Keratinocyte (primary cell): Measurements from ENCODE around the gene PTPRN2. TPM values are rescaled to one million over a fixed set of nuclear protein-coding genes. Genes with fewer than 3 reads are reported as not detected.

ENCODE experiments used
- DNase-seq: peaks from one replicate; pipeline ENCODE4 v3.0.0-alpha.2; 2011; ENCODE audit warnings: low read depth, missing footprints, low spot score
- FAIRE-seq: peaks from 2 replicates; lab custom pipeline; 2011; peaks lifted over from hg19 to GRCh38; lab: Jason Lieb, UNC
- H2AFZ ChIP-seq: 2 replicates; pipeline ENCODE4 v1.6.0; 2012; ENCODE audit warnings: low read length, control low read depth, inconsistent platforms; ENCODE audit not compliant: control insufficient read depth
- H3K27ac ChIP-seq: 2 replicates; pipeline ENCODE4 v1.5.1; 2011; ENCODE audit warnings: low read length; ENCODE audit not compliant: control insufficient read depth, insufficient read depth
- H3K27me3 ChIP-seq: 3 replicates; pipeline ENCODE4 v1.6.0; 2011; ENCODE audit warnings: low read length; ENCODE audit not compliant: control insufficient read depth, insufficient read depth; ENCODE audit errors: extremely low read depth
- H3K36me3 ChIP-seq, 2 experiments: 2 replicates in 1 of 2; 3 replicates in 1 of 2; pipeline ENCODE4 v1.5.1; 2011; ENCODE audit warnings: low read length in 2 of 2, mild to moderate bottlenecking in 1 of 2; ENCODE audit not compliant: control insufficient read depth in 2 of 2, insufficient read depth in 2 of 2; ENCODE audit errors: extremely low read depth in 1 of 2
- H3K4me1 ChIP-seq: 3 replicates; pipeline ENCODE4 v1.5.1; 2011; ENCODE audit warnings: low read length; ENCODE audit not compliant: control insufficient read depth, insufficient read depth; ENCODE audit errors: extremely low read depth
- H3K4me2 ChIP-seq: 3 replicates; pipeline ENCODE4 v1.6.0; 2011; ENCODE audit warnings: low read depth, low read length; ENCODE audit not compliant: control insufficient read depth, insufficient read depth; ENCODE audit errors: extremely low read depth
- H3K4me3 ChIP-seq, 3 experiments: fragments of 200-600 bp in 1 of 3; sonication (generic) in 1 of 3; 2 replicates in 2 of 3; 3 replicates in 1 of 3; pipeline ENCODE4 v1.5.1; 2011 to 2016; ENCODE audit warnings: low read length in 3 of 3, mild to moderate bottlenecking in 3 of 3, control low read depth in 2 of 3, inconsistent platforms in 1 of 3, low read depth in 1 of 3, mixed read lengths in 1 of 3, mixed run types in 1 of 3, moderate library complexity in 1 of 3; ENCODE audit not compliant: control insufficient read depth in 2 of 3, insufficient read depth in 2 of 3; ENCODE audit errors: extremely low read depth in 1 of 3
- H3K79me2 ChIP-seq: 2 replicates; pipeline ENCODE4 v1.6.0; 2012; ENCODE audit warnings: low read length; ENCODE audit not compliant: control insufficient read depth, insufficient read depth
- H3K9ac ChIP-seq: 3 replicates; pipeline ENCODE4 v1.6.0; 2011; ENCODE audit warnings: low read length; ENCODE audit not compliant: control insufficient read depth, insufficient read depth; ENCODE audit errors: extremely low read depth
- H3K9me1 ChIP-seq: 3 replicates; pipeline ENCODE4 v1.6.0; 2011; ENCODE audit warnings: low read length; ENCODE audit not compliant: control insufficient read depth, insufficient read depth; ENCODE audit errors: extremely low read depth
- H3K9me3 ChIP-seq: 2 replicates; pipeline ENCODE4 v1.5.1; 2012; ENCODE audit warnings: low read depth, low read length; ENCODE audit not compliant: control insufficient read depth
- H4K20me1 ChIP-seq: 3 replicates; pipeline ENCODE4 v1.6.0; 2011; ENCODE audit warnings: low read length; ENCODE audit not compliant: control insufficient read depth, insufficient read depth; ENCODE audit errors: extremely low read depth
- EZH2 ChIP-seq: IDR thresholded peaks from one replicate; pipeline ENCODE4 v1.6.1; 2012; ENCODE audit warnings: inconsistent platforms, mild to moderate bottlenecking, low read length, moderate library complexity
- dilution Hi-C: fragments of 300-500 bp; cut with MboI; formaldehyde crosslinking; loops from one replicate; pipeline ENCODE4 v1.7.0; 2020; ENCODE audit warnings: low sequenced_read_pairs; ENCODE audit not compliant: extremely low pct_ligation_motif_present
- polyA plus RNA-seq, 5 experiments: library from polyadenylated mRNA; depleted of rRNA in 3 of 5; stranded (reverse) in 3 of 5; stranded (forward) in 1 of 5; unstranded in 1 of 5; fragments of >200 nt; gene quantifications; 1 replicate in 1 of 5; 2 replicates in 3 of 5; 3 replicates in 1 of 5; pipeline versions ENCODE4 v1.2.1 to v1.2.3, GENCODE V29; 2011 to 2012; ENCODE audit warnings: missing spikeins in 2 of 5, low read depth in 1 of 5, low replicate concordance in 1 of 5
- TF ChIP-seq, protein P1 (sequence below), 3 experiments: IDR thresholded peaks in 1 of 3; conservative IDR thresholded peaks in 1 of 3; optimal IDR thresholded peaks in 1 of 3; 2 replicates in 2 of 3; 3 replicates in 1 of 3; pipeline versions ENCODE3 to v1.5.1; 2011; ENCODE audit warnings: low read length in 3 of 3, mild to moderate bottlenecking in 3 of 3, moderate library complexity in 2 of 3, control low read depth in 1 of 3, inconsistent platforms in 1 of 3; ENCODE audit not compliant: insufficient read depth in 2 of 3; ENCODE audit errors: extremely low read depth in 1 of 3

The PTPRN2 gene
- polyA plus RNA-seq, 1 donor (not counting 4 experiments of a cell fraction or from before 2014, with no cell fraction given): not detected

- TF ChIP-seq, protein P1, sequence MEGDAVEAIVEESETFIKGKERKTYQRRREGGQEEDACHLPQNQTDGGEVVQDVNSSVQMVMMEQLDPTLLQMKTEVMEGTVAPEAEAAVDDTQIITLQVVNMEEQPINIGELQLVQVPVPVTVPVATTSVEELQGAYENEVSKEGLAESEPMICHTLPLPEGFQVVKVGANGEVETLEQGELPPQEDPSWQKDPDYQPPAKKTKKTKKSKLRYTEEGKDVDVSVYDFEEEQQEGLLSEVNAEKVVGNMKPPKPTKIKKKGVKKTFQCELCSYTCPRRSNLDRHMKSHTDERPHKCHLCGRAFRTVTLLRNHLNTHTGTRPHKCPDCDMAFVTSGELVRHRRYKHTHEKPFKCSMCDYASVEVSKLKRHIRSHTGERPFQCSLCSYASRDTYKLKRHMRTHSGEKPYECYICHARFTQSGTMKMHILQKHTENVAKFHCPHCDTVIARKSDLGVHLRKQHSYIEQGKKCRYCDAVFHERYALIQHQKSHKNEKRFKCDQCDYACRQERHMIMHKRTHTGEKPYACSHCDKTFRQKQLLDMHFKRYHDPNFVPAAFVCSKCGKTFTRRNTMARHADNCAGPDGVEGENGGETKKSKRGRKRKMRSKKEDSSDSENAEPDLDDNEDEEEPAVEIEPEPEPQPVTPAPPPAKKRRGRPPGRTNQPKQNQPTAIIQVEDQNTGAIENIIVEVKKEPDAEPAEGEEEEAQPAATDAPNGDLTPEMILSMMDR (optimal IDR thresholded peaks at IDR 0.05 in 1 of 3, IDR thresholded peaks at IDR 0.05 in 1 of 3, conservative IDR thresholded peaks at IDR 0.05 in 1 of 3; ENCODE audit: extremely low read depth in 1 of 3, insufficient read depth in 2 of 3, low read length in 3 of 3): no peak
- no peak for TF ChIP-seq EZH2
- Histone ChIP-seq H3K27ac (no peak overlapping the region), H3K36me3 (no peaks in the 10 kb centered on the region), H3K4me2 (no peak overlapping the region), H3K4me3 (no peak overlapping the region), H3K27me3 (no peaks in the 10 kb centered on the region), H3K9ac (no peak overlapping the region), H3K79me2 (no peaks in the 10 kb centered on the region), H3K4me1 (no peaks in the 10 kb centered on the region), H2AFZ (no peak overlapping the region), H3K9me3 (peaks cover 9% of the 10 kb centered on the region), H3K9me1 (no peaks in the 10 kb centered on the region), H4K20me1 (no peaks in the 10 kb centered on the region)
- dilution Hi-C loops: no loop called here
- no peak for DNase-seq
- no peak for FAIRE-seq
Observed at GRCh38 chr7:158024881-158025280, 562.7 kb downstream of the PTPRN2 start.

GRCh38 chr7:158024351-158024715 lies 563.3 kb downstream of the PTPRN2 start:
- no peak for DNase-seq
- no peak for FAIRE-seq
- no peaks in the 10 kb centered on the region for H4K20me1 ChIP-seq
- H3K79me2 ChIP-seq: no peaks in the 10 kb centered on the region
- TF ChIP-seq, protein P1 (optimal IDR thresholded peaks at IDR 0.05 in 1 of 3, IDR thresholded peaks at IDR 0.05 in 1 of 3, conservative IDR thresholded peaks at IDR 0.05 in 1 of 3; ENCODE audit: extremely low read depth in 1 of 3, insufficient read depth in 2 of 3, low read length in 3 of 3): no peak
- no peak for TF ChIP-seq EZH2
- no peak overlapping the region for H3K9ac ChIP-seq
- H3K4me1 ChIP-seq: no peaks in the 10 kb centered on the region
- H3K27ac ChIP-seq: no peak overlapping the region
- H3K4me2 ChIP-seq: no peak overlapping the region
- H2AFZ ChIP-seq: no peak overlapping the region
- dilution Hi-C loops: no loop called here
- H3K27me3 ChIP-seq: no peaks in the 10 kb centered on the region
- H3K9me3 ChIP-seq: peaks cover 10% of the 10 kb centered on the region
- H3K9me1 ChIP-seq: no peaks in the 10 kb centered on the region
- H3K4me3 ChIP-seq: no peak overlapping the region
- H3K36me3 ChIP-seq: no peaks in the 10 kb centered on the region
